Germinal center (tissue), 1 donor: ENCODE data around the gene KRTAP16-1.
"Not testable (repeated sequence)": the region's sequence is repeated elsewhere in the genome, so short reads cannot be mapped to it uniquely, and the experiment has no call there.

Experiments
- DNase-seq: peaks from one replicate; pipeline ENCODE4 v3.0.0; 2012; ENCODE audit warnings: mixed read lengths, low spot score

The KRTAP16-1 gene

GRCh38 chr17:41308918-41309359, at the start of gene KRTAP16-1:
TSS of gene KRTAP16-1 (minus strand) at chr17:41309309. CDS start at chr17:41309253, 56 bp downstream.
- DNase-seq, result no peak

GRCh38 chr17:41354536-41354935, 45.4 kb upstream of the KRTAP16-1 start:
- DNase-seq, result no peak

- DNase-seq, result no peak
These were observed 43.7 kb upstream of the KRTAP16-1 start for GRCh38 chr17:41352597-41353366.

GRCh38 chr17:41351177-41351576, 42.1 kb upstream of the KRTAP16-1 start:
- DNase-seq, result no peak

GRCh38 chr17:41350381-41350878, 41.3 kb upstream of the KRTAP16-1 start, which contains the start of gene KRT33A:
TSS of gene KRT33A (minus strand) at chr17:41350828. CDS start at chr17:41350767, 61 bp downstream.
- DNase-seq, result not testable (repeated sequence)

GRCh38 chr17:41347869-41348760, 39.0 kb upstream of the KRTAP16-1 start:
- no peak for DNase-seq

GRCh38 chr17:41346421-41346820, 37.3 kb upstream of the KRTAP16-1 start:
- not testable (repeated sequence) for DNase-seq

- no peak for DNase-seq
These were observed 36.9 kb upstream of the KRTAP16-1 start for GRCh38 chr17:41345992-41346391.

GRCh38 chr17:41343029-41343428, 33.9 kb upstream of the KRTAP16-1 start:
- DNase-seq, result no peak

GRCh38 chr17:41340934-41341861, 32.1 kb upstream of the KRTAP16-1 start:
- DNase-seq, result no peak

GRCh38 chr17:41340494-41340893, 31.4 kb upstream of the KRTAP16-1 start:
- DNase-seq, result no peak

- DNase-seq, result no peak
These were observed 30.6 kb upstream of the KRTAP16-1 start for GRCh38 chr17:41339571-41340172.

- no peak for DNase-seq
These were observed 29.9 kb upstream of the KRTAP16-1 start for GRCh38 chr17:41338961-41339485.

- no peak for DNase-seq
These were observed 26.6 kb upstream of the KRTAP16-1 start for GRCh38 chr17:41335747-41336146.

GRCh38 chr17:41334385-41335305, 25.5 kb upstream of the KRTAP16-1 start:
- DNase-seq, result no peak

- no peak for DNase-seq
These were observed 24.7 kb upstream of the KRTAP16-1 start for GRCh38 chr17:41333836-41334235.

- DNase-seq, result no peak
These were observed 24.0 kb upstream of the KRTAP16-1 start for GRCh38 chr17:41333098-41333497.

GRCh38 chr17:41332239-41332638, 23.1 kb upstream of the KRTAP16-1 start:
- no peak for DNase-seq

GRCh38 chr17:41331606-41332005, 22.5 kb upstream of the KRTAP16-1 start:
- no peak for DNase-seq
